ENCODE data around the gene GASK1A. TPM values are rescaled to one million over a fixed set of nuclear protein-coding genes. Genes with fewer than 3 reads are reported as not detected.
"Not testable (repeated sequence)": the region's sequence is repeated elsewhere in the genome, so short reads cannot be mapped to it uniquely, and the experiment has no call there.

GASK1A gene
- total RNA-seq, 2 experiments from 2014 or later, result not detected

GRCh38 chr3:42964266-42964665, 14.8 kb upstream of the GASK1A start:
- POLR2A ChIA-PET, result no interaction called here
- Mint-ChIP-seq H3K36me3 (ENCODE audit: low read depth) (no peaks in the 10 kb centered on the region), H3K27me3 (peaks cover 3% of the 10 kb centered on the region)

GRCh38 chr3:42970557-42970956, 8.6 kb upstream of the GASK1A start:
- no peak overlapping the region for H3K4me3 Mint-ChIP-seq
- peaks cover 8% of the 10 kb centered on the region for H3K36me3 Mint-ChIP-seq (ENCODE audit: low read depth)
- CTCF ChIA-PET, result interaction anchor here (1.3 kb wide), 1 partner anchor 10 kb away, joined by 3 read pairs; no protein-coding TSS in a partner anchor
- no peak overlapping the region for H3K27ac Mint-ChIP-seq
- peaks cover 7% of the 10 kb centered on the region for H3K27me3 Mint-ChIP-seq
- DNase-seq, result no peak
- POLR2A ChIA-PET, result no interaction called here
- peaks cover 18% of the 10 kb centered on the region for H3K9me3 Mint-ChIP-seq
- no peaks in the 10 kb centered on the region for H3K4me1 Mint-ChIP-seq

More at GRCh38 chr3:42964266-42964665, 14.8 kb upstream of the GASK1A start:
- no peaks in the 10 kb centered on the region for H3K9me3 Mint-ChIP-seq
- CTCF ChIA-PET, result interaction anchor here (0.7 kb wide), 1 partner anchor 892 kb away, joined by 3 read pairs; no protein-coding TSS in a partner anchor
- no peaks in the 10 kb centered on the region for H3K4me1 Mint-ChIP-seq
- H3K4me3 Mint-ChIP-seq, result no peak overlapping the region
- no peak overlapping the region for H3K27ac Mint-ChIP-seq
- no peak for DNase-seq

- H3K4me3 Mint-ChIP-seq, result no peak overlapping the region
- peaks cover 22% of the 10 kb centered on the region for H3K9me3 Mint-ChIP-seq
- H3K27me3 Mint-ChIP-seq, result peaks cover 12% of the 10 kb centered on the region
- no peaks in the 10 kb centered on the region for H3K4me1 Mint-ChIP-seq
- ChIA-PET POLR2A (no interaction called here), CTCF (interaction anchor here (1.4 kb wide), 1 partner anchor 9 kb away, joined by 4 read pairs; no protein-coding TSS in a partner anchor)
- H3K27ac Mint-ChIP-seq, result no peak overlapping the region
- H3K36me3 Mint-ChIP-seq (ENCODE audit: low read depth), result peaks cover 8% of the 10 kb centered on the region
- no peak for DNase-seq
Observed at GRCh38 chr3:42970976-42971772, 7.9 kb upstream of the GASK1A start.

DNA sequence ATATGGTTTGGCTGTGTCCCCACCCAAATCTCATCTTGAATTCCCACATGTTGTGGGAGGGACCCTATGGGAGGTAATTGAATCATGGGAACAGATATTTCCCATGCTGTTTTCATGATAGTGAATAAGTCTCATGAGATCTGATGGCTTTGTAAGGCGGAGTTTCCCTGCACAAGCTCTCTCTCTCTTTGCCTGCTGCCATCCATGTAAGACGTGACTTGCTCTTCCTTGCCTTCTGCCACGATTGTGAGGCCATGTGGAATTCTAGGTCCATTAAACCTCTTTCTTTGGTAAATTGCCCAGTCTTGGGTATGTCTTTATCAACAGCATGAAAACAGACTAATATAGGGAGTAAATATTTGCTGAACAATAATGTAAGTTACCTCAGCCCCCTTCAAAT, 4.2 kb upstream of the GASK1A start:
- H3K27ac Mint-ChIP-seq; H3K4me3 Mint-ChIP-seq; CTCF ChIA-PET; H3K36me3 Mint-ChIP-seq (ENCODE audit: low read depth); POLR2A ChIA-PET; H3K4me1 Mint-ChIP-seq; DNase-seq: not testable (repeated sequence)
- peaks cover 31% of the 10 kb centered on the region for H3K27me3 Mint-ChIP-seq
- H3K9me3 Mint-ChIP-seq, result peaks cover 22% of the 10 kb centered on the region

- CTCF ChIA-PET, result interaction anchor here (0.7 kb wide), 1 partner anchor 153 kb away, joined by 3 read pairs; no protein-coding TSS in a partner anchor
- peaks cover 5% of the 10 kb centered on the region for H3K4me1 Mint-ChIP-seq
- DNase-seq, result no peak
- no peak overlapping the region for H3K4me3 Mint-ChIP-seq
- H3K27me3 Mint-ChIP-seq, result peaks cover 36% of the 10 kb centered on the region
- H3K27ac Mint-ChIP-seq, result no peak overlapping the region
- peaks cover 22% of the 10 kb centered on the region for H3K9me3 Mint-ChIP-seq
- POLR2A ChIA-PET, result no interaction called here
- H3K36me3 Mint-ChIP-seq (ENCODE audit: low read depth), result peaks cover 8% of the 10 kb centered on the region
Observed at GRCh38 chr3:42975456-42975855, 3.7 kb upstream of the GASK1A start.

- no peak overlapping the region for H3K27ac Mint-ChIP-seq
- H3K27me3 Mint-ChIP-seq, result peaks cover 41% of the 10 kb centered on the region
- POLR2A ChIA-PET, result no interaction called here
- no peak overlapping the region for H3K4me3 Mint-ChIP-seq
- H3K4me1 Mint-ChIP-seq, result peaks cover 5% of the 10 kb centered on the region
- H3K9me3 Mint-ChIP-seq, result peaks cover 22% of the 10 kb centered on the region
- peaks cover 8% of the 10 kb centered on the region for H3K36me3 Mint-ChIP-seq (ENCODE audit: low read depth)
- no peak for DNase-seq
- CTCF ChIA-PET, result interaction anchor here (0.7 kb wide), 1 partner anchor 154 kb away, joined by 3 read pairs; no protein-coding TSS in a partner anchor
Observed at GRCh38 chr3:42975955-42976354, 3.2 kb upstream of the GASK1A start.

GRCh38 chr3:42980209-42980608, 1.1 kb downstream of the GASK1A start:
- peaks cover 5% of the 10 kb centered on the region for H3K4me1 Mint-ChIP-seq
- POLR2A ChIA-PET, result no interaction called here
- no peak for DNase-seq
- CTCF ChIA-PET, result no interaction called here
- no peaks in the 10 kb centered on the region for H3K36me3 Mint-ChIP-seq (ENCODE audit: low read depth)
- H3K4me3 Mint-ChIP-seq, result peak overlapping the region; percentile 34
- peaks cover 6% of the 10 kb centered on the region for H3K9me3 Mint-ChIP-seq
- peaks cover 51% of the 10 kb centered on the region for H3K27me3 Mint-ChIP-seq
- no peak overlapping the region for H3K27ac Mint-ChIP-seq

- Mint-ChIP-seq H3K27me3 (peaks cover 47% of the 10 kb centered on the region), H3K27ac (no peak overlapping the region), H3K9me3 (peaks cover 1% of the 10 kb centered on the region), H3K4me1 (peaks cover 5% of the 10 kb centered on the region), H3K36me3 (ENCODE audit: low read depth) (no peaks in the 10 kb centered on the region), H3K4me3 (no peak overlapping the region)
- no peak for DNase-seq
- ChIA-PET POLR2A (no interaction called here), CTCF (no interaction called here)
Observed at GRCh38 chr3:42980909-42981308, 1.8 kb downstream of the GASK1A start.

DNA sequence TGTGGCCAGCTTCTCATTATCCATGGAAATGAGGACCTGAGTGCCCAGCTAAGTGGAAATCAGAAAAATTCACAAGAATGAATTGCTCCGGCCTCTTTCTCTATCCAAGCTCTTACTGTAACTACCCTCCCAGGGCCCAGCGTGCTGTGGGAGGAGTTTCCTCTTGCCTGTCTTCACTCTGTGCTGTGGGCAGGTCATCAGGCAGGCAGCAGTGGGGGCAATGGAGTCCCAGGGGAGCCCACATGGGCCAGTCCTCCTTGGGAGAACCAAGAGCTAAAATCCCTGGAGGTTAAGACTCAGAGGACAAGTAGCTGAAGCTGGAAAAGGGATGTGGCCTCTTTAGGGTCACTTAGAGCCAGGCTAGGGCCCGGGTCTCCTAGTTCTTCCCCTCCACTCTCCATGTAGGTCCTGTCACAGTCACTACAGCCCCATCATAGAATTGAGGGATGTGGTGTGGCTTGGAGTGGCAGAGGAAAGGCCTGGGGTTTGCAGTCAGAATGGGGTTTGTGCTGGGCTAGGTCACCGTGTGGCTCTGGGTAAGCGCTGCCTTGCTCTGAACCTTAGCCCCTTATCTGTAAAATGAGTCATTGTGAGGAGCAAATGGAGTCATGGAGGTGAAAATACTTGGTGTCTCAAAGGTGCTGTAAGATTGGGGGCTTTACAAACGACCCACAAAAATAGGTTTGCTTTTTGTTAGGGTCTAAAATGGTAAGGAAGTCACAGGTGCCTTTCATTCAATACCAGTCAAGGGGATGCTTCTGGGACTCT, 3.7 kb downstream of the GASK1A start:
- ChIA-PET CTCF (interaction anchor here (1.4 kb wide), 1 partner anchor 21 kb away, joined by 4 read pairs; no protein-coding TSS in a partner anchor), POLR2A (no interaction called here)
- Mint-ChIP-seq H3K4me1 (peaks cover 5% of the 10 kb centered on the region), H3K36me3 (ENCODE audit: low read depth) (no peaks in the 10 kb centered on the region), H3K4me3 (no peak overlapping the region), H3K27me3 (peaks cover 41% of the 10 kb centered on the region), H3K9me3 (no peaks in the 10 kb centered on the region), H3K27ac (no peak overlapping the region)
- DNase-seq, result no peak

DNA sequence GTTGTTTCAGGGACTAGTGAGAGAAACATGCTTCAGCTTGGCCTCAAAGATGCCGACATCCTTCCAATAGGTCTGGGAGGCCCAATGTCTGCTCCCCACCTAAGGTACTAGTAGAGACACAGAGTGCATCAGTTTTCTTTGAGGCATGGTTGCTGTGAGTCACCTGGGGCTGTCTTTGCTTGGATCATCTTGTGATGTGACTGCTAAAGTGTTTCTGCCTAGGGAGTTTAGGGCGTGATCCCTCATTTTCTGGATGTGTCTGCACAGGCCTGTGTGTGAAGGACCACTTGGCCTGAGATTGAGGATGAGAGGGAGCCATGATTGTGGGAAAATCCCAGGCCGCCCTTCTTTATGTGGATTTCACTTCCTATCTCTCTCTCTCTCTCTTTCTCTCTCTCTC, 4.8 kb downstream of the GASK1A start:
- no peak for DNase-seq
- Mint-ChIP-seq H3K27ac (no peak overlapping the region), H3K36me3 (ENCODE audit: low read depth) (no peaks in the 10 kb centered on the region), H3K27me3 (peaks cover 30% of the 10 kb centered on the region), H3K4me1 (peaks cover under 1% of the 10 kb centered on the region), H3K9me3 (no peaks in the 10 kb centered on the region), H3K4me3 (no peak overlapping the region)
- ChIA-PET CTCF (interaction anchor here (1.4 kb wide), 1 partner anchor 22 kb away, joined by 4 read pairs; no protein-coding TSS in a partner anchor), POLR2A (no interaction called here)

- H3K27ac Mint-ChIP-seq, result no peak overlapping the region
- no peaks in the 10 kb centered on the region for H3K36me3 Mint-ChIP-seq (ENCODE audit: low read depth)
- no peaks in the 10 kb centered on the region for H3K9me3 Mint-ChIP-seq
- CTCF ChIA-PET, result no interaction called here
- no peaks in the 10 kb centered on the region for H3K4me1 Mint-ChIP-seq
- H3K27me3 Mint-ChIP-seq, result peaks cover 27% of the 10 kb centered on the region
- H3K4me3 Mint-ChIP-seq, result no peak overlapping the region
- POLR2A ChIA-PET, result no interaction called here
- no peak for DNase-seq
Observed at GRCh38 chr3:42984701-42985100, 5.6 kb downstream of the GASK1A start.

DNA sequence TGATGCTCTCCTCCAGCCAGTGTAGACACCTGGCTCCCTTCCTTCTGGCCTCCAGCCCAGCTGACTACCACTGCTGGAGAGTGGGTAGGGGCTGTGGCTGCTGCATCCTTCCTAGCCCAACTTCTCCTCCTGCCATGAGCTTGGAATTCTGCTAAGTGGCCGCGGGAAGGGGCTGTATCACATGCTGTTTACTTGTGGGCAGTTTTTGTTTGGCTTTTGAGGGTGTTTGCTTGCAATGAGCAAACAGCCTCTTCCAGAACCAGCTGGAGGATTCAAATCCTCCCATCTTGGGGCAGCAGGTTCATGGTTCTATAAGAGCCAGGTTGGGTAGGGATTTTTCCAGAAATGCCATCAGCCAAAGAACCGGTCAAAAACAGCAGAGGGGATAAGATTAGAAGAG, 9.0 kb downstream of the GASK1A start:
- peaks cover 7% of the 10 kb centered on the region for H3K27me3 Mint-ChIP-seq
- POLR2A ChIA-PET, result no interaction called here
- no peaks in the 10 kb centered on the region for H3K36me3 Mint-ChIP-seq (ENCODE audit: low read depth)
- no peak for DNase-seq
- H3K4me3 Mint-ChIP-seq, result no peak overlapping the region
- H3K27ac Mint-ChIP-seq, result no peak overlapping the region
- no peaks in the 10 kb centered on the region for H3K9me3 Mint-ChIP-seq
- CTCF ChIA-PET, result interaction anchor here (0.6 kb wide), 1 partner anchor 1437 kb away, joined by 3 read pairs; no protein-coding TSS in a partner anchor
- no peaks in the 10 kb centered on the region for H3K4me1 Mint-ChIP-seq

DNA sequence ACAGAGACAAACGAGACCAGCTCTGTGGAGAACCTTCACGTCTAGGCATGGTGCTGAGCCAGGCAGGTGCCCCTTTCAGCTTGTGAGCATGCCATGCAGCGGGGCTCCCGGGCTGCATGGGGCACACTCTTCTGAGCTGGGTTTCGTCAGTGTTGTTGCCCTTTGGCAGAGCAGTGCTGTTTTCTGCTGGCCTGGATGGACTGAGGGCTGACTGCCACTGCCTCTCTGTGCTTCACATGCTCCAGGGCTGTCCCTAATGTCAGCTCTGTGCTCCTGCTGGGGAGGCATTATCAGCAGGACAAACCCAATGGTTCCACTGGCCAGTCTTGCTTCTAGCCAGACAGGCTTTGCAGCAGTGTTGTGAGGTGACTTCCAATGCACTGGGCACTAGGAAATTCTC, 9.5 kb downstream of the GASK1A start:
- DNase-seq, result no peak
- Mint-ChIP-seq H3K4me1 (no peaks in the 10 kb centered on the region), H3K4me3 (no peak overlapping the region), H3K9me3 (no peaks in the 10 kb centered on the region), H3K27me3 (peaks cover 7% of the 10 kb centered on the region), H3K27ac (no peak overlapping the region), H3K36me3 (ENCODE audit: low read depth) (no peaks in the 10 kb centered on the region)
- CTCF ChIA-PET, result no interaction called here
- POLR2A ChIA-PET, result no interaction called here
